HG02623 (cell line): Measurements from ENCODE around the gene SPNS2.

ENCODE experiments used
- ATAC-seq: cut with Tn5 transposase; IDR thresholded peaks from one replicate; pipeline ENCODE4 v1.9.1; 2021; ENCODE audit warnings: moderate library complexity; ENCODE audit not compliant: unreplicated experiment

SPNS2 gene

DNA sequence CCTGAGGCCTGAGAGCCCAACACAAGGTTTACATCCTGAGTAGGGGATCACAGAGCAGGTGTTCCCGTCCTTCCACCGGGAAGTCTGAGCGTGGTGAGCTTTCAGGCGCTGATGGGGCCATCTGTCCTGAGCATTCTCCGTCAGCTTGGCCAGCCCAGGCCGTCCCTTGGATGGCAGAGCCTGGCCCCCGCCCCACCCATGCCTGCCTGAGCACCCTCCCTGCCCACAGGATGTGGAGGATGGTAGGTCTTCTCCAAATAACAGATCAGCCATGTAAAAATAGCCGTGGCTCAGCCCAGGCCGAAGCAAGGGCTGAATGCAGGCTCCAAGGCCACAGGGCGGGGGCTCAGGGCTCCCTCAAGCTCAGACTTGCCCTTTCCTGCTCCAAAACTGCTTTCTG lies 20.2 kb downstream of the SPNS2 start:
- ATAC-seq = no peak

DNA sequence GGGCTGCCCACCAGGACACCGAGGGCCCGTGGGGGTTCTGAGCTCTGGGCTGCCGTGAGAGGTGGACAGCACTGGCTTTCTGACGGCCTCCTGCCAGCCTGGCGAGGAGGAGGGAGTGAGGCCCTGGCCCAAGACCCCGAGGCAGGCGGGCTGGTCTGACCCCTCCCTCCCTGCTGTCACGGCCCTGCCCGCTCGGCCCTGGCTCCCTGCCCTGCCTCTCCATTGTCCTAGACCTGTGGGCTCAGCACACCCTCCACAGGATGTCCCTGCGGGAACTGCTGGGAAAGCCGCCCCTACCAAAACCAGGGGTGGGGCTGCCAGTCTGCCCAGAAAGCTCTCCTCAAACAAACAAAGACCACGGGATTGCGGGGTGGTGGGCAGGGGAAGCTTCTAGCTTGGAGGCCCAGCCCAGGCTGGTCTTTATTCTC lies 20.7 kb downstream of the SPNS2 start:
- ATAC-seq = no peak

DNA sequence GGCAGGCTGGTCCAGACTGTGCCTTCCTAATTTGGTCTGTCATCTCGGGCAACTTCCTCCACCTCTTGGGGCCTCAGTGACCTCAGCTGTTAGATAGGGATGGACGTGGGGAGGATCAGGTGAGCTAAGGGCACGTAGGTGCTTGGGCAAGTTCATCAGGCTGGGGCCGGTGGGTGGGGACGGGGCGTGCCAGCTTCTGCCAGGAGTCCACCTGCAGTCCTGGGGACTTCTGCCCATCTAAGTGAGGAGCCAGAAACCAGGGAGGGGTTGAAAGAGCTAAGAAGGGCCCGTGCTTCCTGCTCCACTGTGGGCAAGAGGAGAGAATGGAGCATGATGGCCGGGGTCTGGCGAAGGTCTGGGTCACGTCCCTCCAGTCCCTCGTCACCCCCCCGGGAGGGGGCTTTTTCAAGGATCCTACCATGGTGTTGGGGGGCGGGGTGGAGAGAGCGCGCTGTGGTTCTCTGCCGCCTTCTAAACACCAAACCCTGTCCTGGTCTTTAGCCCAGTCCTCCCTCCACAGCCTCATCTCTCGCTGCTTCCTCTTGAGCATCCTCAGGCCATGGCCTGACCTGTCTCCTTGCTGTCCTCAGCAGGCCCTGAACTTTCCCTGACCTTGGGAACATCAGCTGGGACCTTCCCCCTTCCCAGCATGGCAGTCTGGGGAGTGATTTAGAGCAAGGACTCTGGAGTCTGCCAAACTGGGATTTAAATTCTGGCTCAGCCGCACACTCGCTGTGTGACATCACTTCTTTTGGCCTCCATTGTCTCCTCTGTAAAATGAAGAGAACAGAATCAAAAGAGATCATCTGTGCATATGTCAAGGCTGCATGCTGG lies 21.6 kb downstream of the SPNS2 start:
- no peak for ATAC-seq

DNA sequence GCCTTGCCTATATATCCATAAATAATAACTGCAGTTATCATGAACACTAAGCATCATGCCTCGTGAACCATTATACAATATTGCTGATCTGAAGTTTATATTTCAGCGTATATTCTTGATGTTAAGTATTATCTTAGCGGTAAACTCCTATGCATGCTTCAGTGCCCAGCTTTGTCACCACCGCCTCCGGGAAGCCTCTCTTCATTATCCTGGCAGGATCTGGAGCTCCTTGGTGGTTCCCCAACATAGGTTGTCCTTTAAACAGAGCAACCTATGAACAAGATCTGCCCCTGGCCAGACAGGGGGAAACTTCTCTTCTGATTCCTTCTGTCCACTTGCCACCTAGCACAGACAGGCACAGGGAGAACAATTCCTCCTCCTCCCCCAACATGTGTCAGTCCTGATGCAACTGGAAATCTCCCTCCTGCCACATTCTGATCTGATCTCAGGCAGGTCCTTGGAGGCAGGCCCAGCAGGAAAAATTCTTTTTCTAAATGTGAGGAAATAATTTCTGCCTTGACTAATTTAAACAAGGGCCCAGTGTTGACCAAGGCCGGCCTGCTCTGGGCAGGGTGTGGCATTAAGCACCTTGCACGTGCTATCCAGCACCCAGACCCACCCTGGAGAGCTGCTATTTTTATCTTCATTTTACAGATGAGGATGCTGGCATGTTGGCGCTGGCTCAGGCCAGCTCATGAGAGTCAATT lies 22.4 kb downstream of the SPNS2 start:
- ATAC-seq = no peak

DNA sequence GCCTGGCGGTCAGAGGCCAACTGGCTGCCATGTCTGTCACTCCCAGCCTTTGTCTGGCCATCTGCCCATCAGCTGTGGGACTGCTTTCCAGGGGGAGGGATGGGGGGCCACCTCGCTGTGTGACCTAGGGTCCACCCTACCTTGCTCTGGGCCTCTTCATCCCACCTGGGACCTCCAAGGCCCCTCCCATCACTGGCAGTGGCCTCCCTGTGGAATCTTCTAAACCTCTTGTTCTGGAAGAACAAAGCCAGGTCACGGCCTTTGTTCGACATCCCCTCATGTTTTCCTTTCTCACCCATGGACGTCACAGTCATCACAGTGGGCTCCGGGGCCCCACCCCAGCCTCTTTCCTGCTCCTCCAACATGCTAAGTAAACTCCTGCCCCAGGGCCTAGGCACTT lies 24.0 kb downstream of the SPNS2 start:
- no peak for ATAC-seq

DNA sequence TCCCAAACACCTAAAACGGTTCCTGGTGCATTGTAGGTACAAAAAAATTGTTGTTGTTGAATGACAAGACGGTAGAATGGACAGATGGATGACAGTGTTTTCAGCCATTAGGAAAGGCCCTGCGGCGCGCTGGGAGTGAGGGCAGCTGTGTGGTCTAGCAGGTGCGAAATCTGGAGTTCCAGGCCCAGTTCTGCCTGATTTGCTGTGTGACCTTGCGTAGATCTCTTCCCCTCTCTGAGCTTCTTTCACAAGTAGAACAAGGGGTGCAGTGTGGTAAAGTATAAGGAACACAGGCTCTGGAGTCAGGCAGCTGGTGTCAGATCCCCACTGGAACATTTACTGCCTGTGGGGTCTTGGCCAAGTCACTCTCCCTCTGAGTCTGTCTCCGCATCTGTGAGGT lies 25.3 kb downstream of the SPNS2 start:
- no peak for ATAC-seq

DNA sequence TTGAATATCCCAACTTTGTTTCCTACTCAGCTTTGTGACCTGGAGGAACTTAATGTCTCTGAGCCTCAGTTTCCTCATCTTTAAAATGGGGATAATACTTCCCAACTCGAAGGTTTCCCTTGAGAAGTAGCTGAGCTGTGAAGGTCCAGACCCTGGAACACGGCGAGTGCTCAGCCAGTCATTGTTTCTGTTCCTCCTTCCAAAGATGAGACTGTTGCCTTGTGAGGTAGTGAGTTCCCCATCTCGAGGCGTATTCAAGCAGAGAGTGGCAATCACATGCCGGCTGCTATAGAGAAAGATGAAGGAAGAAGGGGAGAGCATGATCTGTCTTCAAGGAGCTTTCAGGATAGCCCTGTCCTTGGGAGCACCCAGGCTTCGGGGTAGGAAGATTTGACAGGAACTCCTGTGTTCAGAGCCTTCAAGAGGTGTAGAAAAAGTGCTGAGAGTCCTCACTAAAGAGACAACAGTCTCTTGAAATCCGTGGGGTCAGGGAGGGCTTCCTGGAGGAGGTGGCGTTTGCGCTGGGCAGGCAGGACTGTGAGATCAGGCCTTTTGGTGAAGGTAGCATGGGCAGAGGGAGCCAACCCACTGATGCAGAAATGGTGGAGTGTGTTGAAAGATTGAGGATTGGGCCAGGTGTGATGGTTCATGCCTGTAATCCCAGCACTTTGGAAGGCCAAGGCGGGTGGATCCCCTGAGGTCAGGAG lies 27.2 kb downstream of the SPNS2 start:
- ATAC-seq = no peak

DNA sequence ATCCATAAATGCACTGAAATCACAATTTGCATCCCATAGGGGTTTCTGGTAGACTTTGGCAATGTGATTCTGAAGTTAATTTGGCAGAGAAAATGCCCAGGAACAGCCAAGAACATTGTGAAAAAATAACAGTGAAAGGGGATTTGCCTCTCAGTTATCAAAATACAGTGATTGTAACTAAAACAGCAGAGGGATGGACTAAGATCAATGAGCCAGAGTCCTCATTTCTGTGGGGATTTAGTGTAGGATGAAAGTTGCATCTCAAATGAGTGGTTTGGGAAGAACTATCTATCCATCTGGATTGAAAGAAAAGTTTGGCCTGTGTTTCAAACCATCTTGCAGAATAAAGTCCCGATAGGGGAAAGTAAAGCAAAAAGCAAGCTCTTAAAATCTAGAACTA lies 28.5 kb downstream of the SPNS2 start:
- no peak for ATAC-seq

DNA sequence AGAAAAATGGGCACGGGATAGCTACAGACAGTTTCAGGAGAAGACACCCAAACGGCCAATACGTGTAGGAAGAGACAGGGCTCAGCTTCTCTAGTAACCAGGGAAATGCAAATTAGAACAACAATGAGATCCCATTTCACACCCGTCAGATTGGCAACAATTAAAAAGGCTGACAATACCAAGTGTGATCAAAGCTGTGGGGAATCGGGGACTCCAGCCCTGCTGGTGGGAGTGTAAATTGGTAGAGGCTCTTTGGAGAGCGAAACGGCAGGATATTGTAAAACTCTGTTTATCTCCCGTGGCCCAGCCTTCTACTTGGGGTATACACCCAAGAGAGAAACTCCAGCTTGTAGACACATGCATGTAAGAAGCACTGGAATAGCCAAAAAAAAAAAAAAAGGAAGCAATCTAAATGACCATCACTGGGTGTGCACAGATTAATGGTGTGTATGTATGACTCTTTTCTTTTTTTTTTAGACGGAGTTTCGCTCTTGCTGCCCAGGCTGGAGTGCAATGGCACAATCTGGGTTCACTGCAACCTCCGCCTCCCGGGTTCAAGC lies 29.0 kb downstream of the SPNS2 start:
- ATAC-seq = no peak

DNA sequence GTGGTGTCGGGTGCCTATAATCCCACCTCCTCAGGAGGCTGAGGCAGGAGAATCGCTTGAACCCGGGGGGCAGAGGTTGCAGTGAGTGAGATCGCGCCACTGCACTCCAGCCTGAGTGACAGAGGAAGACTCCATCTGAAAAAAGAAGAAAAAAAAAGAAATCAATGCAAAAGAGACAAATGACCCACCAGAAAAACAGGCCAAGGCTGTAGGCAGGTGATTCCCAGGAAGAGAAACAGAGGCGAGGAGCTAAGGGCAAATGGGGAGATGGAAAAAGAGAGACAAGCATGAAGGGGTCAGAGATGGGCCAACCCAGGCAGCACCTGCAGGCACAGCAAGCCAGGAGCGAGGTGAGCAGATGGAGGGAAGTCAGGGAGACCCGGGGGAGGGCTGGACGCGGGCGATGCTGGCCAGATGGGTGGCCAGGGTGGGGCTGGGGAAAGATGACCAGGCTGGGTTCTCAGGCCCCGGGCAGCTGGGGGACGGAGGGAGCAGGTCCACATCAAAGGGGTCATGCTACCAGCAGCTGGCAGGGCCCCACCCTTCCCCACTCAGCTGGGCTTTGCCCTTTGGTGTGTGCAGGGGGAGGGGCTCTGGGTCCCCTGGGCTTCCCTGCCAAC lies 31.0 kb downstream of the SPNS2 start:
- no peak for ATAC-seq

DNA sequence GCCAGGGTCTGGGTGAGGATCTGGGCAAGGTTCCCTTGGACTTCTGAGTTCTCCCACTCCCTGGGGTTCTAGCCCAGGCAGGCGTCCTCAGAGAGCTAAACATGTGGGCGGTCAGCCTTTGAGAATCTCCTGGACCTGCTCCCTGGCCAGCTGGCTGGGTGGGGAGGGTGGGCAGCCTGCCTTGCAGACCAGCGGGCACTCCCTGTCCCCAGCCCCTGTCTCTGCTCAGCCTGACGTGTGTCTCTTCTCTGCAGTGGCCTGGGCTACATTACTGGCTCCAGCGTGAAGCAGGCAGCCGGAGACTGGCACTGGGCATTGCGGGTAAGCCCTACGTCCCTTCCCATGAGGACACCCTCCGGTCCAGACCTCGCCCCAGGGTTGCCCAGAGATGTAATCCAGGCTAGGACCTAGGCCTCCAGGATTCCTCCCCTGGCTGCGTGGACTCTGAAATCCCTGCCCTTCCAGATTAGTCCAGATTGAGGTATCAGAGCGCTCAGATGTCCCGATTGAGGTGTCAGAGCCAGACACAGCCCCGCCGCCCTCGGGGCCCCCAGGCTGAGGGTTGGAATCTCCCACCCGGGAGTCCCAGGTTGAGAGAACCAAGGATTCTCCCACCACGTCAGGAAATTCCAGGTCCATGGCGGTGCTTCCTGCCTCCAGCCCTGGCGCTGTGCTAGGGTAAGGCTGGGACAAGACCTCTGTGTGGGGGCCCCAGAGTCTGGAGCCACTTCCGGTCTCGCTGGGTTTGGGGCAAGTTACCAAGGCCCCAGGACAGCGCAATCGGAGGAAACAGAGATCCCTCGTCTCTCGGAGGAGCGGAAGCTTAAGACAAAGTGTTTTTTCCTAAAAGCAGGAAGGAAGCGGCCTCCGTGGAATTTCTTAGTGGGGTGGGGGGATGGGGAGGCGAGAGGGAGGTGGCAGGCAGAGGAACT lies 32.4 kb downstream of the SPNS2 start:
- ATAC-seq = no peak

DNA sequence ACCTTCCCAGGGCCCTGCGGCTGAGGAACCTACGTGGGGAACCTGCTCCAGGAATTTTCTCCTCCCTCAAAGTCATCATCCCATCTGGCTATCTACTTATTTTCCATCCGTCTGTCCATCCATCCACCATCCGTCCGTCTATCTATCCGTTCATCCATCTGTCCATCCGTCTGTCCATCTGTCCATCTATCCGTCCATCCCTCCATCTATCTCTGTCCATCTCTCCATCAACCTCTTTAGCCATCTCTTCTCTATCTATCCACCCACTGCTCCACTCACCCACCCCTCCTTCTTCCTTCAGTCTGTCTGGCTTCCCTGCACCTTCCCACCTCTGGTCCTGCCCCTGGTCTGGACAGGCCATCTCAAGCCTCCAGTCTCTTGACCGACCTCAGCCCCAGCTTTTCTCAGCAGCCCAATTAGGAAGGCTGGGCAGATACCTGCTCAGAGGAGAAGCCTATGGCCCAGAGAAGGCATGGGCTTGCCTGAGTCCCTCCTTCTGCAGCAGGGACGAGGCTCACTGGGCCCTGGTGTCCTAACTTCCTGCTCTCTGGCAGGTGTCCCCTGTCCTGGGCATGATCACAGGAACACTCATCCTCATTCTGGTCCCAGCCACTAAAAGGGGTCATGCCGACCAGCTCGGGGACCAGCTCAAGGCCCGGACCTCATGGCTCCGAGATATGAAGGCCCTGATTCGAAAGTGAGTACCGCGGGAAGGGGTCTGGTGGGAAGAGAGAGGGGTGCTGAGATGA lies 33.5 kb downstream of the SPNS2 start:
- no peak for ATAC-seq

DNA sequence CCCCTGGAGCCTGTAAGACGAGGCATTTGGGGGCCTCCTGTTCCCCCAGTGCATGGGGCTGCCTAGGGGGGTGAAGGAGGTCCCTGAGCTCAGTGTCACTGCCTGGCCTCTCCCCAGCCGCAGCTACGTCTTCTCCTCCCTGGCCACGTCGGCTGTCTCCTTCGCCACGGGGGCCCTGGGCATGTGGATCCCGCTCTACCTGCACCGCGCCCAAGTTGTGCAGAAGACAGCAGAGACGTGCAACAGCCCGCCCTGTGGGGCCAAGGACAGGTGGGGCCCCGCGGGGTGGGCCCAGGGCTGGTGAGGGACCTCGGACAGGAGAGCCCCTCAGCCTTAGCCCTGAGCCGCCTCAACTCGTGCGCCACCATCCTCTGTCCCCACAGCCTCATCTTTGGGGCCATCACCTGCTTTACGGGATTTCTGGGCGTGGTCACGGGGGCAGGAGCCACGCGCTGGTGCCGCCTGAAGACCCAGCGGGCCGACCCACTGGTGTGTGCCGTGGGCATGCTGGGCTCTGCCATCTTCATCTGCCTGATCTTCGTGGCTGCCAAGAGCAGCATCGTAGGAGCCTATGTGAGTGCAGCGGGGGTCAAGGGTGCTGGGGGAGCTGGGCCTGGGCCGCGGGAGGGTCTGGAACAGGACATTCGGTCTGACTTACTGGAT lies 34.3 kb downstream of the SPNS2 start:
- no peak for ATAC-seq

DNA sequence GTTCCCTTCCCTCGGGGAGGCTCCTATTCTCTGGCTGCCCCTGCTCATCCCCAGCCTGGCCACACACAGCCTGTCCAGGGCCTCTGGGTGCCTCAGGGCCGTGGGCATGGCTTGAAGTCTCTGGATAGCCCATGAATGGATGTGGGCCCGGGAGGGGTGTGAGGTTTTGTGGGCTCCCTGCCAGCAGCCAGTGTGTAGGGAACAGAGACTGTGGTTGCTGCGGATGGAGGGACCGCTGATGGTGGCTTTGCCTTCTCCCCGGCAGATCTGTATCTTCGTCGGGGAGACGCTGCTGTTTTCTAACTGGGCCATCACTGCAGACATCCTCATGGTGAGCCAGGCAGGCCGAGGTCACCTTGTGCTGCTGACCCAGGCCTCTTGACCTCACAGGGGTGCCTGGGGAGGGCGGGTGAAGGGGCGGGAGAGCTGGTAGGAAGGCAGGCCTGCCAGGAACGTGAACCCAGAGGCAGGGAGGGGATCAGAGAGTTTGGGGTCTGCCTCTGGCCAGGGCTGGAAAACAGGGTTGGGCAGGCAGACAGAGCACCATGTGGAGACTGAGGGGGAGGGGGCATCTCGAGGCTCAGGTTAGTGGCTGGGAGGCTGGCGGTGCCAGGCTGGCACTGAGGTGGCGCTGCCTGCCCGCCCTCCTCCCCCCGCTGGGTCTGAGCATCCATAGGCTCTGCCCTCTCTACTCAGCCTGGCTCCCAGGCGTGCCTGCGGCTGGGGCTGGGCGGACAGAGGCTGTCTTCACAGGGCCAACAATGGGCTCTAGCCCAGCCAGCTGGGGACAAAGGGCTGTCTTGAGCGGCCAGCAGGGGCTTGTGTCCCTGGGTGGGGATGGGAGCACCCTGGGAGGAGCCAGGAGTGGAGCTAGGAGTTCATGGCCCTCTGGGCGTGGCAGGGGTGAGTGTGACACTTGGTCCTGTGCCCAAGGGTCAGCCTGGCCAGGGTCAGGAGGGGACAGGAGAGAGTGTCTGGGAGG lies 35.1 kb downstream of the SPNS2 start:
- ATAC-seq = no peak

DNA sequence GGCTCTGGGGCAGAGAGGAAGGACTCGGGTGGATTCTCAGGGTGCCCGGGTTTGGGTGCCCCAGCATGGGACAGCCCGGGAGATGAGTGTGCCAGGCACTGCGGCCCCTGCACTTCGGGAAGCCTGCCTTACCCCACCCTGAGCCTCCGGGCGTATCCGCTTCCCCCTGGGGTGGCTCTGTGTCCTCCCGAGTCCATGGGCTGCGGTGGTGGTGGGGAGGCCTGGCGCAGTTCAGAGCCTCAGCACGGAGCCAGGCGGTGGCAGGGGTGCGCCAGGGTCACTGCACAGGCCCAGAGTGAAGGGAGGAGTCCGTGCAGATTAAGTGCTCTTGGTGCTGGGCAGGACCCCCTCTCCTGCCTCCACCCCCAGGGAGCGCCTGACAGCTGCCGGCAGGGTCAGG lies 35.8 kb downstream of the SPNS2 start:
- no peak for ATAC-seq

DNA sequence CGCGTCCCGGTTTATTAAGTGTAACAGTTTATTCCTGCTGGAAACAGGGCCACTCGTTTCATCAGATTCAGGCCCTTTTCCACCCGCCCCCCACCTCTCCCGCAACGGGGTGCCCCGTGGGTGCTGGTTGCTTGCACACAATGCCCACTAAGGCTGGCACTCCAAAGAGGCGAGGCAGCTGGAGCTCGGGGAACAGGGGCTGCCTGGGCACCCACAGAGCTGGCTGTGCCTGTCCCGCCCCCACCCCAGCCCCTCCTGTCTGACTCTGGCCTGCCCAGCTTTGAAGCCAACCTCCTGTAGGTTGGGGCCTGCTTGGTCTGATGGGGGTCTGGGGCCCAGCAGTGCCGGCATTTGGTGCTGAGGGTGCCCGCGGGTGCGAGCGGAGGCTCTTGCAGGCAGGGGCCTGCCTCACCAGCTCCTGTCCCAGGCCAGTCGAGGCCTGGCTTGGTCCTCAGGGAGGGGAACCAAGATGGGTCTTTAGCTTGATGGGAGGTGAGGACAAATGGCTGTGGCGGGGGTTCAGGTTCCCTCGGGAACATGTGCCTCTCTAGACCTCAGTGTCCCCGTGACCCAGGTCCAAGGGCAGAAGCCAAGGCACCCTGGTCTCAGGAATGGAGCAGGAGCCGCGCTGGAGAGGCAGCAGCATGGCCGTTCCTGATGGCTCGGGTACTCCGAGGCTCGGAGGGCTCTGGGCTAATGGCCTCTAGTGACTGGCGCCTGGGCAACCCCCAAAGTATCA lies 36.4 kb downstream of the SPNS2 start:
- ATAC-seq = no peak
